Lung (tissue), 12 donors: ENCODE results near the gene TRAF2. TPM values are rescaled to one million over a fixed set of nuclear protein-coding genes. Genes with fewer than 3 reads are reported as not detected.

Experiments
- ATAC-seq: fragments of 200-7000 bp; cut with Tn5 transposase; one replicate; pipeline ENCODE4 v1.9.1; 2020; ENCODE audit warnings: moderate number of reproducible peaks; ENCODE audit not compliant: insufficient read depth, low FRiP score
- DNase-seq, 3 donors: peaks; one replicate each; pipeline ENCODE4 v3.0.0-alpha.2; 2013 to 2017
- H3K27ac ChIP-seq, 2 donors: one replicate each; pipeline ENCODE4 v1.5.1; 2013; ENCODE audit warnings: mild to moderate bottlenecking in 2 of 2, moderate library complexity in 2 of 2, control low read depth in 1 of 2, inconsistent platforms in 1 of 2, low read depth in 1 of 2, low read length in 1 of 2
- H3K27me3 ChIP-seq, 3 donors: one replicate each; pipeline ENCODE4 v1.5.1; 2013; ENCODE audit warnings: low read length in 2 of 3; ENCODE audit not compliant: control insufficient read depth in 3 of 3, insufficient read depth in 3 of 3
- H3K36me3 ChIP-seq, 4 donors: one replicate each; pipeline ENCODE4 v1.5.1; 2013; ENCODE audit warnings: low read length in 4 of 4, mild to moderate bottlenecking in 1 of 4, moderate library complexity in 1 of 4; ENCODE audit not compliant: control insufficient read depth in 4 of 4, insufficient read depth in 4 of 4
- H3K4me1 ChIP-seq, 5 donors: one replicate each; pipeline ENCODE4 v1.5.1; 2013; ENCODE audit warnings: low read length in 5 of 5, mild to moderate bottlenecking in 2 of 5, moderate library complexity in 1 of 5; ENCODE audit not compliant: control insufficient read depth in 5 of 5, insufficient read depth in 5 of 5
- H3K4me3 ChIP-seq: one replicate; pipeline ENCODE4 v1.5.1; 2013; ENCODE audit warnings: mild to moderate bottlenecking, control low read depth, moderate library complexity
- H3K9ac ChIP-seq, 2 donors: one replicate each; pipeline ENCODE4 v1.5.1; 2013; ENCODE audit warnings: low read length in 2 of 2, control low read depth in 1 of 2; ENCODE audit not compliant: insufficient read depth in 1 of 2
- H3K9me3 ChIP-seq, 4 donors: one replicate each; pipeline ENCODE4 v1.5.1; 2013; ENCODE audit warnings: low read length in 3 of 4, mild to moderate bottlenecking in 1 of 4, moderate library complexity in 1 of 4; ENCODE audit not compliant: control insufficient read depth in 4 of 4, insufficient read depth in 3 of 4
- CTCF ChIP-seq: IDR thresholded peaks from 2 replicates; pipeline ENCODE4 v1.5.1; 2012; ENCODE audit warnings: mild to moderate bottlenecking; ENCODE audit errors: control extremely low read depth, extremely low read depth
- WGBS, 2 donors: extraction: QIAGEN DNeasy Blood & Tissue Kit; methylation state at CpG; one replicate each; pipeline ENCODE4 v1.1.7; 2013; 5-methylcytosine and 5-hydroxymethylcytosine counted together
- polyA plus RNA-seq, 2 donors: library from polyadenylated mRNA; stranded (reverse); fragments of 200-250 nt; gene quantifications; one replicate each; pipeline ENCODE4 v1.2.1, GENCODE V29; 2013
- total RNA-seq, 2 donors: library from RNA; depleted of rRNA in 1 of 2; stranded (reverse); fragments of >200 nt in 1 of 2; gene quantifications; one replicate each; pipeline ENCODE4 v1.2.1, GENCODE V29; 2014 to 2021
- donor health status: control.
- donor health status: control.
- donor health status: Bipolar disorder and iron deficiency.
- donor health status: healthy.
- donor health status: DM: yes; HTN: yes; CAD: no.

TRAF2 gene
- total and polyA plus RNA-seq, 4 donors, result 11.3 to 19.1 (median 15.2) TPM

- Histone ChIP-seq H3K9me3 (no peaks in the 10 kb centered on the region), H3K36me3 (no peaks in the 10 kb centered on the region), H3K4me1 (peaks cover 0 to 17% (median 8%) of the 10 kb centered on the region in 5 donors), H3K4me3 (no peak overlapping the region), H3K27me3 (no peaks in the 10 kb centered on the region), H3K9ac (peak overlapping the region in 1 of 2 donors; percentile 46), H3K27ac (peak overlapping the region; percentile 88 to 90)
- no peak for TF ChIP-seq CTCF
- 48 to 58% methylated on average over 9 of the region's 9 CpGs for WGBS, 2 donors
- DNase-seq (no peak), ATAC-seq (no peak)
Observed at GRCh38 chr9:136950656-136951276, 64.5 kb downstream of the TRAF2 start.

GRCh38 chr9:136951541-136952320 lies 65.4 kb downstream of the TRAF2 start, which contains the start of gene LCN12:
LCN12 (plus strand) TSS chr9:136952273; CDS start chr9:136952328, 55 bp downstream.
- WGBS, 2 donors, result 86% methylated on average over 14 of the region's 14 CpGs
- H3K4me3 ChIP-seq, result no peak within 1 kb of the TSS
- no peak for TF ChIP-seq CTCF
- no peaks in the 10 kb centered on the region for H3K9me3 ChIP-seq
- no peak within 1 kb of the TSS for H3K9ac ChIP-seq
- peaks cover 0 to 17% (median 8%) of the 10 kb centered on the region in 5 donors for H3K4me1 ChIP-seq
- peak within 1 kb of the TSS in 1 of 2 donors; percentile 22 for H3K27ac ChIP-seq
- H3K36me3 ChIP-seq, result no peaks in the 10 kb centered on the region
- ATAC-seq, result no peak
- DNase-seq, result peak; percentile 35 to 63 (median 36)
- no peaks in the 10 kb centered on the region for H3K27me3 ChIP-seq

- TF ChIP-seq CTCF, result no peak
- peak overlapping the region in 1 of 2 donors; percentile 22 for H3K27ac ChIP-seq
- no peak for ATAC-seq
- H3K4me1 ChIP-seq, result peaks cover 0 to 13% (median 6%) of the 10 kb centered on the region in 5 donors
- no peaks in the 10 kb centered on the region for H3K9me3 ChIP-seq
- no peaks in the 10 kb centered on the region for H3K27me3 ChIP-seq
- H3K36me3 ChIP-seq, result no peaks in the 10 kb centered on the region
- H3K4me3 ChIP-seq, result no peak overlapping the region
- no peak overlapping the region for H3K9ac ChIP-seq
- WGBS, 2 donors, result 76 to 82% methylated on average over 14 to 15 of the region's 15 CpGs
- peak; percentile 38 to 57 (median 39) for DNase-seq
Observed at GRCh38 chr9:136952321-136952850, 66.1 kb downstream of the TRAF2 start.
